ENCODE measurements around the gene CD209. TPM values are rescaled to one million over a fixed set of nuclear protein-coding genes. Genes with fewer than 3 reads are reported as not detected.

The CD209 gene
- total RNA-seq, 4 donors from 2014 or later = 4.0 to 13.1 (median 8.4) TPM

DNA sequence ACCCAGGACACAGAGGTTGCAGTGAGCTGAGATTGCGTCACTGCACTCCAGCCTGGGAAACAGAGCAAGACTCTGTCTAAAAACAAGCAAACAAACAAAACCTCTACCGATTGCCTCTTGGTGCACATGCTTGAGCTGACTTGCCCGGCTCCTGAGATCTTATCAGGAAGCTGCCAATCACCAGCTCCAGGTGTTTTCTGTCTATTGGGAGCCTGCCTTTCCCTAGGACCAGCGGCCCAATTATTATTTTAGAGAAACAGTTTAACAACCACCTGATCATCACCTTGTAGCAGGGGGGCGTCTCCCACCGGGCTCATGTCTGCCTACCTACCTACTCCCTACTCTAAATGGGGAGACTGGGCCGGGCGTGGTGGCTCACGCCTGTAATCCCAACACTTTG is 26.5 kb upstream of the CD209 start:
- no peak overlapping the region for H3K27ac ChIP-seq (replicated peaks in 1 of 4)
- intact Hi-C loops (cut with DNase I) = no loop called here
- TF ChIP-seq POLR2AphosphoS5 (IDR thresholded peaks at IDR 0.05) (no peak), EP300 (IDR thresholded peaks at IDR 0.05) (no peak), POLR2A (IDR thresholded peaks at IDR 0.05; ENCODE audit: low read depth) (no peak)
- TF ChIP-seq, protein P1, sequence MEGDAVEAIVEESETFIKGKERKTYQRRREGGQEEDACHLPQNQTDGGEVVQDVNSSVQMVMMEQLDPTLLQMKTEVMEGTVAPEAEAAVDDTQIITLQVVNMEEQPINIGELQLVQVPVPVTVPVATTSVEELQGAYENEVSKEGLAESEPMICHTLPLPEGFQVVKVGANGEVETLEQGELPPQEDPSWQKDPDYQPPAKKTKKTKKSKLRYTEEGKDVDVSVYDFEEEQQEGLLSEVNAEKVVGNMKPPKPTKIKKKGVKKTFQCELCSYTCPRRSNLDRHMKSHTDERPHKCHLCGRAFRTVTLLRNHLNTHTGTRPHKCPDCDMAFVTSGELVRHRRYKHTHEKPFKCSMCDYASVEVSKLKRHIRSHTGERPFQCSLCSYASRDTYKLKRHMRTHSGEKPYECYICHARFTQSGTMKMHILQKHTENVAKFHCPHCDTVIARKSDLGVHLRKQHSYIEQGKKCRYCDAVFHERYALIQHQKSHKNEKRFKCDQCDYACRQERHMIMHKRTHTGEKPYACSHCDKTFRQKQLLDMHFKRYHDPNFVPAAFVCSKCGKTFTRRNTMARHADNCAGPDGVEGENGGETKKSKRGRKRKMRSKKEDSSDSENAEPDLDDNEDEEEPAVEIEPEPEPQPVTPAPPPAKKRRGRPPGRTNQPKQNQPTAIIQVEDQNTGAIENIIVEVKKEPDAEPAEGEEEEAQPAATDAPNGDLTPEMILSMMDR (IDR thresholded peaks at IDR 0.05) = no peak
- H3K36me3 ChIP-seq = no peaks in the 10 kb centered on the region
- peaks cover 0 to 49% (median 0%) of the 10 kb centered on the region in 4 donors for H3K27me3 ChIP-seq
- no peak overlapping the region for H3K4me3 ChIP-seq
- H3K9me3 ChIP-seq = no peaks in the 10 kb centered on the region
- DNase-seq (ENCODE audit: extremely low spot score) = no peak
- WGBS = 75% methylated on average over 8 of the region's 9 CpGs
- no peaks in the 10 kb centered on the region for H3K4me1 ChIP-seq

DNA sequence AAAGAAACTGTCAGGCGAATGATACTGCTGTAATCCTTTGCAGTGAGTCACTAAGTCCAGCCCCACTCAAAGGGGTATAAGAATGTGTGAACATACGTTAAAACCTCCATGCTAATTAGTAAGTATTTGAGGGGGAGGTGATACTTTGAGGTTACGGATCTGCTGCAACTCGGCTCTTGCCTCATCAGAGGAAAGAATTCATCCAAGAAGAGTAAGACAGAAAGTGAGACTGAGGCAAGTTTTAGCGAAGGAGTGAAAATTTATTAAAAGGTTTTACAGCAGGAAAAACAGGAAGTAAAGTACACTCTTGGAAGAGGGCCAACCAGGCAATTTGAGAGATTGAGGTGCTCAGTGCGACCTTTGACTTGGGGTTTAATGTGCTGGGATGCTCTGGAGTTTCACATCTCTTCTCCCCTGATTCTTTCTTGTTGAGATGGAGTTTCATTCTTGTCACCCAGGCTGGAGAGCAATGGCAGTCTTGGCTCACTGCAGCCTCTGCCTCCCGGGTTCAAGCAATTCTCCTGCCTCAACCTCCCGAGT is 25.5 kb upstream of the CD209 start:
- DNase-seq (ENCODE audit: extremely low spot score) = no peak
- Histone ChIP-seq H3K36me3 (no peaks in the 10 kb centered on the region), H3K4me3 (no peak overlapping the region), H3K9me3 (no peaks in the 10 kb centered on the region), H3K4me1 (no peaks in the 10 kb centered on the region), H3K27ac (replicated peaks in 1 of 4) (no peak overlapping the region), H3K27me3 (peaks cover 0 to 55% (median 0%) of the 10 kb centered on the region in 4 donors)
- 34% methylated on average over 7 of the region's 8 CpGs for WGBS
- intact Hi-C loops (cut with DNase I) = no loop called here
- no peak for TF ChIP-seq POLR2A (IDR thresholded peaks at IDR 0.05; ENCODE audit: low read depth)
- TF ChIP-seq EP300 (IDR thresholded peaks at IDR 0.05) = no peak
- no peak for TF ChIP-seq POLR2AphosphoS5 (IDR thresholded peaks at IDR 0.05)
- TF ChIP-seq, protein P1 (IDR thresholded peaks at IDR 0.05) = no peak

GRCh38 chr19:7771072-7771471 is 23.7 kb upstream of the CD209 start:
- Histone ChIP-seq H3K4me1 (no peaks in the 10 kb centered on the region), H3K27me3 (peaks cover 0 to 69% (median 0%) of the 10 kb centered on the region in 4 donors), H3K9me3 (no peaks in the 10 kb centered on the region), H3K27ac (replicated peaks in 1 of 4) (no peak overlapping the region), H3K36me3 (no peaks in the 10 kb centered on the region), H3K4me3 (no peak overlapping the region)
- intact Hi-C loops (cut with DNase I) = no loop called here
- no peak for DNase-seq (ENCODE audit: extremely low spot score)
- TF ChIP-seq POLR2AphosphoS5 (IDR thresholded peaks at IDR 0.05) = no peak
- WGBS = 65% methylated on average over 8 of the region's 8 CpGs

GRCh38 chr19:7769171-7769570 is 21.8 kb upstream of the CD209 start:
- 77% methylated on average over 2 of the region's 2 CpGs for WGBS
- intact Hi-C loops (cut with DNase I) = no loop called here
- no peak for TF ChIP-seq POLR2AphosphoS5 (IDR thresholded peaks at IDR 0.05)
- TF ChIP-seq POLR2A (IDR thresholded peaks at IDR 0.05; ENCODE audit: low read depth) = no peak
- TF ChIP-seq, protein P1 (IDR thresholded peaks at IDR 0.05) = no peak
- no peak for TF ChIP-seq EP300 (IDR thresholded peaks at IDR 0.05)
- no peak overlapping the region for H3K4me3 ChIP-seq
- no peaks in the 10 kb centered on the region for H3K36me3 ChIP-seq
- no peaks in the 10 kb centered on the region for H3K9me3 ChIP-seq
- no peak overlapping the region for H3K27ac ChIP-seq (replicated peaks in 1 of 4)
- H3K27me3 ChIP-seq = peaks cover 0 to 69% (median 0%) of the 10 kb centered on the region in 4 donors
- H3K4me1 ChIP-seq = no peaks in the 10 kb centered on the region
- no peak for DNase-seq (ENCODE audit: extremely low spot score)

DNA sequence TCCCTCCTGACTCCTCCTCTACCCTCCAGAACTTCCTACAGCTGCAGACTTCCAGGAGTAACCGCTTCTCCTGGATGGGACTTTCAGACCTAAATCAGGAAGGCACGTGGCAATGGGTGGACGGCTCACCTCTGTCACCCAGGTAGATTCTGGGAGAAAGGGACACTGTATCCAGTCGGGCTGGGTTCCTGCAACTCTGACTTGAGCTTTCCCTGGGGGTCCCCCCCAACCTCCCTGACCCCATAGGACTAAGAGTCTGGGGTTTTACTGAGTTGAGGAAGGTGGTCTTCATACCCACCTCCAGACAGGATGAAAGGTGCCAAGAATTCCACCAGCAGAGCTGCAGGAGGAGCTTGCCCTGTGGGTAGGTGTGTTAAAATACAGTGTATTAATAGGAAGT is 20.2 kb upstream of the CD209 start:
- no peak for DNase-seq (ENCODE audit: extremely low spot score)
- 83% methylated on average over 4 of the region's 4 CpGs for WGBS
- TF ChIP-seq POLR2AphosphoS5 (IDR thresholded peaks at IDR 0.05) (no peak), EP300 (IDR thresholded peaks at IDR 0.05) (no peak), POLR2A (IDR thresholded peaks at IDR 0.05; ENCODE audit: low read depth) (no peak)
- TF ChIP-seq, protein P1 (IDR thresholded peaks at IDR 0.05) = no peak
- H3K27me3 ChIP-seq = peaks cover 0 to 71% (median 0%) of the 10 kb centered on the region in 4 donors
- no peaks in the 10 kb centered on the region for H3K9me3 ChIP-seq
- no peaks in the 10 kb centered on the region for H3K4me1 ChIP-seq
- intact Hi-C loops (cut with DNase I) = no loop called here
- no peak overlapping the region for H3K27ac ChIP-seq (replicated peaks in 1 of 4)
- no peak overlapping the region for H3K4me3 ChIP-seq
- no peaks in the 10 kb centered on the region for H3K36me3 ChIP-seq
